ENCODE data around the gene RERE.

The RERE gene

GRCh38 chr1:8356256-8357209 is 460.9 kb downstream of the RERE start:
- intact Hi-C loops (cut with DNase I): no loop called here
- DNase-seq: no peak

GRCh38 chr1:8355439-8356255 is 461.8 kb downstream of the RERE start:
- intact Hi-C loops (cut with DNase I): no loop called here
- no peak for DNase-seq

GRCh38 chr1:8354038-8354437 is 463.4 kb downstream of the RERE start:
- intact Hi-C loops (cut with DNase I): no loop called here
- DNase-seq: peak in 1 of 42 donors; percentile 12

GRCh38 chr1:8352886-8353785 is 464.3 kb downstream of the RERE start:
- intact Hi-C loops (cut with DNase I): no loop called here
- DNase-seq: peak in 1 of 42 donors; percentile 13

- intact Hi-C loops (cut with DNase I): no loop called here
- no peak for DNase-seq
These were observed 465.0 kb downstream of the RERE start for GRCh38 chr1:8352471-8352845.

- peak in 10 of 42 donors; percentile 18 to 66 (median 40) for DNase-seq
- intact Hi-C loops (cut with DNase I): no loop called here
These were observed 465.6 kb downstream of the RERE start for GRCh38 chr1:8351693-8352470.

GRCh38 chr1:8350914-8351684 is 466.3 kb downstream of the RERE start:
- DNase-seq: peak in 13 of 42 donors; percentile 31 to 75 (median 49)
- intact Hi-C loops (cut with DNase I): no loop called here

GRCh38 chr1:8349961-8350360 is 467.5 kb downstream of the RERE start:
- intact Hi-C loops (cut with DNase I): no loop called here
- DNase-seq: peak in 1 of 42 donors; percentile 13

GRCh38 chr1:8349473-8349865 is 468.0 kb downstream of the RERE start:
- no peak for DNase-seq
- intact Hi-C loops (cut with DNase I): no loop called here

- peak; percentile 32 to 86 (median 68) for DNase-seq
- intact Hi-C loops (cut with DNase I): no loop called here
These were observed 468.5 kb downstream of the RERE start for GRCh38 chr1:8348777-8349472.

GRCh38 chr1:8348047-8348776 is 469.2 kb downstream of the RERE start:
- peak in 27 of 42 donors; percentile 22 to 73 (median 55) for DNase-seq
- intact Hi-C loops (cut with DNase I): no loop called here

- no peak for DNase-seq
- intact Hi-C loops (cut with DNase I): no loop called here
These were observed 469.8 kb downstream of the RERE start for GRCh38 chr1:8347635-8348034.

- intact Hi-C loops (cut with DNase I): no loop called here
- no peak for DNase-seq
These were observed 471.6 kb downstream of the RERE start for GRCh38 chr1:8345621-8346415.

GRCh38 chr1:8344893-8345507 is 472.4 kb downstream of the RERE start:
- no peak for DNase-seq
- intact Hi-C loops (cut with DNase I): no loop called here

- intact Hi-C loops (cut with DNase I): no loop called here
- peak in 1 of 42 donors; percentile 5 for DNase-seq
These were observed 473.9 kb downstream of the RERE start for GRCh38 chr1:8343464-8344001.

Measured in head of caudate nucleus (tissue), 42 donors.